GM19324 (cell line): Measurements from ENCODE around the gene CD96.
"Not testable (repeated sequence)": the region's sequence is repeated elsewhere in the genome, so short reads cannot be mapped to it uniquely, and the experiment has no call there.

Source experiments
- ATAC-seq: cut with Tn5 transposase; IDR thresholded peaks from one replicate; pipeline ENCODE4 v1.9.1; 2021; ENCODE audit warnings: mild to moderate bottlenecking, moderate library complexity; ENCODE audit not compliant: unreplicated experiment, low FRiP score

CD96 gene

GRCh38 chr3:111667170-111667569 is 125.2 kb downstream of the CD96 start:
- ATAC-seq, result no peak

GRCh38 chr3:111667621-111668239 is 125.7 kb downstream of the CD96 start:
- peak; percentile 99 for ATAC-seq

- no peak for ATAC-seq
Measured at GRCh38 chr3:111668326-111668725, 126.3 kb downstream of the CD96 start.

- ATAC-seq, result no peak
Measured at GRCh38 chr3:111668888-111669488, 127.0 kb downstream of the CD96 start.

- no peak for ATAC-seq
Measured at GRCh38 chr3:111669926-111670630, 128.1 kb downstream of the CD96 start.

GRCh38 chr3:111672461-111672860 is 130.5 kb downstream of the CD96 start:
- ATAC-seq, result not testable (repeated sequence)

- ATAC-seq, result no peak
Measured at GRCh38 chr3:111675846-111676210, 133.8 kb downstream of the CD96 start.

- no peak for ATAC-seq
Measured at GRCh38 chr3:111676211-111677006, 134.4 kb downstream of the CD96 start.

- no peak for ATAC-seq
Measured at GRCh38 chr3:111677007-111677392, 135.0 kb downstream of the CD96 start.

- ATAC-seq, result no peak
Measured at GRCh38 chr3:111681661-111682426, 139.8 kb downstream of the CD96 start.

GRCh38 chr3:111684640-111685039 is 142.6 kb downstream of the CD96 start:
- ATAC-seq, result no peak

- ATAC-seq, result no peak
Measured at GRCh38 chr3:111688190-111688800, 146.3 kb downstream of the CD96 start.

GRCh38 chr3:111690242-111690641 is 148.2 kb downstream of the CD96 start:
- no peak for ATAC-seq

- no peak for ATAC-seq
Measured at GRCh38 chr3:111691293-111691909, 149.4 kb downstream of the CD96 start.

GRCh38 chr3:111692593-111693552 is 150.9 kb downstream of the CD96 start:
- ATAC-seq, result no peak

GRCh38 chr3:111694471-111694870 is 152.5 kb downstream of the CD96 start:
- ATAC-seq, result no peak

- no peak for ATAC-seq
Measured at GRCh38 chr3:111695636-111696117, 153.7 kb downstream of the CD96 start.

GRCh38 chr3:111700054-111700453 is 158.1 kb downstream of the CD96 start:
- peak; percentile 44 for ATAC-seq
